ENCODE results near the gene EN2.

DNA sequence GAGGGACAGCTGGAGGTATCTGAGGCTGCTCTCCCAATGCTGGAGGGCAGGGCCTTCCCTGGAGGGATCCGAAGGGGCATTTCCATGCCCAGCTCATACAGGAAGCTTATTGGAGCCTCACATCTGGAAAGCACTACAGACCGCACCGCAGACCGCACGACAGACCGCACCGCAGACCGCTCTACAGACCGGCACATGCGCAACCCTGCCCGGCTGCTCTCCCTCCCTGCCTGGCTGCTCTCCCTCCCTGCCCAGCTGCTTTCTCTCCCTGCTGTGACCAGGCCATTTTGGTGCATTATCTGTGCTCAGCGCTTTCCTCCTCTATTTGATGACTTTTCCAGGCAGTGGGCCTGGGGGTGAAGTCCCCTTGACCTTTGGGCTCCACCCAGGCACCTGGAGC lies 39.6 kb upstream of the EN2 start:
- TF ChIP-seq, protein P1, sequence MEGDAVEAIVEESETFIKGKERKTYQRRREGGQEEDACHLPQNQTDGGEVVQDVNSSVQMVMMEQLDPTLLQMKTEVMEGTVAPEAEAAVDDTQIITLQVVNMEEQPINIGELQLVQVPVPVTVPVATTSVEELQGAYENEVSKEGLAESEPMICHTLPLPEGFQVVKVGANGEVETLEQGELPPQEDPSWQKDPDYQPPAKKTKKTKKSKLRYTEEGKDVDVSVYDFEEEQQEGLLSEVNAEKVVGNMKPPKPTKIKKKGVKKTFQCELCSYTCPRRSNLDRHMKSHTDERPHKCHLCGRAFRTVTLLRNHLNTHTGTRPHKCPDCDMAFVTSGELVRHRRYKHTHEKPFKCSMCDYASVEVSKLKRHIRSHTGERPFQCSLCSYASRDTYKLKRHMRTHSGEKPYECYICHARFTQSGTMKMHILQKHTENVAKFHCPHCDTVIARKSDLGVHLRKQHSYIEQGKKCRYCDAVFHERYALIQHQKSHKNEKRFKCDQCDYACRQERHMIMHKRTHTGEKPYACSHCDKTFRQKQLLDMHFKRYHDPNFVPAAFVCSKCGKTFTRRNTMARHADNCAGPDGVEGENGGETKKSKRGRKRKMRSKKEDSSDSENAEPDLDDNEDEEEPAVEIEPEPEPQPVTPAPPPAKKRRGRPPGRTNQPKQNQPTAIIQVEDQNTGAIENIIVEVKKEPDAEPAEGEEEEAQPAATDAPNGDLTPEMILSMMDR (IDR thresholded peaks at IDR 0.05), result no peak
- TF ChIP-seq POLR2A (IDR thresholded peaks at IDR 0.05), result no peak
